Activated B cell treated with CpG ODN at 0.5 μM for 24 hours (primary cell): ENCODE measurements around the gene TMEM217. TPM values are rescaled to one million over a fixed set of nuclear protein-coding genes. Genes with fewer than 3 reads are reported as not detected.

Experiments used
- ATAC-seq: fragments of 200-7000 bp; cut with Tn5 transposase; one replicate; pipeline ENCODE4 v1.10.0; 2021; ENCODE audit warnings: low read depth, mild to moderate bottlenecking, moderate library complexity
- CTCF ChIA-PET: fragments of 350-600 bp; sonication (Branson Sonifier 250); formaldehyde crosslinking; loops from one replicate; lab custom pipeline; 2021; ENCODE audit warnings: antibody characterized with exemption; lab: Charles Lee
- POLR2A ChIA-PET: fragments of 350-600 bp; sonication (Branson Sonifier 250); formaldehyde crosslinking; loops from one replicate; lab custom pipeline; 2021; ENCODE audit warnings: antibody characterized with exemption; lab: Charles Lee
- DNase-seq: peaks from one replicate; pipeline ENCODE4 v3.0.0; 2022
- H3K27ac Mint-ChIP-seq: one replicate; pipeline ENCODE4 v1.8.0; 2020; ENCODE audit warnings: mixed read lengths
- H3K27me3 Mint-ChIP-seq: one replicate; pipeline ENCODE4 v1.8.0; 2021; ENCODE audit warnings: mixed read lengths
- H3K36me3 Mint-ChIP-seq: one replicate; pipeline ENCODE4 v1.8.0; 2021; ENCODE audit warnings: low read depth, mixed read lengths
- H3K4me1 Mint-ChIP-seq: one replicate; pipeline ENCODE4 v1.8.0; 2021; ENCODE audit warnings: mixed read lengths
- H3K4me3 Mint-ChIP-seq: one replicate; pipeline ENCODE4 v1.8.0; 2020; ENCODE audit warnings: mild to moderate bottlenecking, mixed read lengths
- H3K9me3 Mint-ChIP-seq: one replicate; pipeline ENCODE4 v1.8.0; 2020; ENCODE audit warnings: mixed read lengths
- intact Hi-C: fragments of 100-400 bp; cut with micrococcal nuclease; formaldehyde crosslinking; loops from one replicate; pipeline ENCODE4 v1.15.1; 2024
- total RNA-seq: library from RNA; stranded (reverse); gene quantifications from 2 replicates; pipeline ENCODE4 v1.2.3, GENCODE V29; 2022
- TF ChIP-seq, protein P1 (sequence below): fragments of 200-600 bp; IDR thresholded peaks from one replicate; pipeline ENCODE4 v1.8.0; 2022; ENCODE audit warnings: antibody characterized with exemption, mild to moderate bottlenecking

The TMEM217 gene
- total RNA-seq, 1 donor from 2014 or later, result 1.0 TPM

DNA sequence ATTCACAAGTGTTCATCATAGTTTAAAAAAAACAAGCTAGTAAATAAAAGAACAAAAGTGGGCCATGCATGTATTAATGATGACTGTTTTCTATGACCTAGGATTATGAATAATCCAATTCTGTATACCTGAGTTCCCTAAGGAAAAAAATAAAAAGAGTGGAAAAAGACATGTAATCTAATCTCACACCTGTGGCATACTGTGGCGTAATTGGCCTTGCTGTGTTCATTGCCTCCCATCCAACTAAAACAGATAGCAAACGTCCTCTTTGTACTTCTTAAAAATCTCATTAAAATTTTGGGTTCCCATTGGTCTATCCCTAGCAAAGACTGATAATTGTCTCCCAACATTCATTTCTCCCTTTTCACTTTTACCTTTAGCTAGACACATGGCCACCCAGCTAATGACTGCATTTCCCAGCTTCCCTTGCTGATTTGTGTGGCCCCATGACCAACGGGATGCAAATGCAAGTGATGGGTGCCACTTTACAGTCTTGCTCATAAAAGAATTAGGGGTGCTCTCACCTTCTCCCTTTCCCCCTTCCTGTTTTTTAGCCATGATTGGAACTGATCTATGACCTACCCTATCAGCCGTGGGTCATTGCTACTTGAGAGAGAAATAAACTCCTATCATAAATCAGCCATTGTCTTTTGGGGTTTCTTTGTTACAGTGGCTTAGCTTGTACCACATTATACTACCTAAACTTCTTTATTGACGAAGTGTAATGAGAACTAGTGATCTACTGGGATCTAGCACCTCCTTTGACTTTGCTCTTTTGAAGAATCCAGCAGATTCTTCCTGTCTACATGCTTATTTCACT is 32.4 kb downstream of the TMEM217 start:
- no peaks in the 10 kb centered on the region for H3K9me3 Mint-ChIP-seq
- no peak for ATAC-seq
- intact Hi-C loops, result no loop called here
- TF ChIP-seq, protein P1, sequence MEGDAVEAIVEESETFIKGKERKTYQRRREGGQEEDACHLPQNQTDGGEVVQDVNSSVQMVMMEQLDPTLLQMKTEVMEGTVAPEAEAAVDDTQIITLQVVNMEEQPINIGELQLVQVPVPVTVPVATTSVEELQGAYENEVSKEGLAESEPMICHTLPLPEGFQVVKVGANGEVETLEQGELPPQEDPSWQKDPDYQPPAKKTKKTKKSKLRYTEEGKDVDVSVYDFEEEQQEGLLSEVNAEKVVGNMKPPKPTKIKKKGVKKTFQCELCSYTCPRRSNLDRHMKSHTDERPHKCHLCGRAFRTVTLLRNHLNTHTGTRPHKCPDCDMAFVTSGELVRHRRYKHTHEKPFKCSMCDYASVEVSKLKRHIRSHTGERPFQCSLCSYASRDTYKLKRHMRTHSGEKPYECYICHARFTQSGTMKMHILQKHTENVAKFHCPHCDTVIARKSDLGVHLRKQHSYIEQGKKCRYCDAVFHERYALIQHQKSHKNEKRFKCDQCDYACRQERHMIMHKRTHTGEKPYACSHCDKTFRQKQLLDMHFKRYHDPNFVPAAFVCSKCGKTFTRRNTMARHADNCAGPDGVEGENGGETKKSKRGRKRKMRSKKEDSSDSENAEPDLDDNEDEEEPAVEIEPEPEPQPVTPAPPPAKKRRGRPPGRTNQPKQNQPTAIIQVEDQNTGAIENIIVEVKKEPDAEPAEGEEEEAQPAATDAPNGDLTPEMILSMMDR, result no peak
- no peak overlapping the region for H3K27ac Mint-ChIP-seq
- peaks cover 10% of the 10 kb centered on the region for H3K4me1 Mint-ChIP-seq
- no peaks in the 10 kb centered on the region for H3K27me3 Mint-ChIP-seq
- H3K36me3 Mint-ChIP-seq, result no peaks in the 10 kb centered on the region
- ChIA-PET POLR2A (interaction anchor here (0.6 kb wide), 1 partner anchor 56 kb away, joined by 5 read pairs; the partner anchor contains the start of gene PIM1), CTCF (no interaction called here)
- no peak overlapping the region for H3K4me3 Mint-ChIP-seq
- no peak for DNase-seq

DNA sequence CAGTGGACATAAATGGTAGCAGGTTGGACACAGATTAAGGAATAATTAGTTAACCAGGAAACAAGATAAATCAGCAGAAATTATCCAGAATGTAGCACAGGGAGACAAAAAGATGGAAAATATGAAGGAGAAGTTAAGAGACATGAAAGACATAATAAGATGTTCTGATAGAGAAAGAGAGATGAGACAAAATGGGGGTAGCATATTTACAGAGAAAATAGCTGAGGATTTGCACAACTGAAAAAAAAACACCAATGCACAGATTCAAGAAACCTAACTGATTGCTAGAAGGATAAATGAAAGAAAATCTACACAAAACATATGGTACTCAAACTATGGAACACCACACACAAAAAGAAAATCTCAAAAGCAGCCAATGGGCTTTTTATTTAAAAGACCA is 35.0 kb downstream of the TMEM217 start:
- TF ChIP-seq, protein P1, result no peak
- Mint-ChIP-seq H3K36me3 (no peaks in the 10 kb centered on the region), H3K4me3 (peak overlapping the region; percentile 82), H3K4me1 (peaks cover 10% of the 10 kb centered on the region), H3K9me3 (no peaks in the 10 kb centered on the region), H3K27ac (no peak overlapping the region), H3K27me3 (no peaks in the 10 kb centered on the region)
- no peak for DNase-seq
- ChIA-PET POLR2A (no interaction called here), CTCF (interaction anchor here (1.0 kb wide), 1 partner anchor 11 kb away, joined by 4 read pairs; no protein-coding TSS in a partner anchor)
- intact Hi-C loops, result loop anchor here (2.0 kb wide), 1 partner anchor 34 kb away; the partner anchor contains the start of gene TBC1D22B
- ATAC-seq, result no peak

DNA sequence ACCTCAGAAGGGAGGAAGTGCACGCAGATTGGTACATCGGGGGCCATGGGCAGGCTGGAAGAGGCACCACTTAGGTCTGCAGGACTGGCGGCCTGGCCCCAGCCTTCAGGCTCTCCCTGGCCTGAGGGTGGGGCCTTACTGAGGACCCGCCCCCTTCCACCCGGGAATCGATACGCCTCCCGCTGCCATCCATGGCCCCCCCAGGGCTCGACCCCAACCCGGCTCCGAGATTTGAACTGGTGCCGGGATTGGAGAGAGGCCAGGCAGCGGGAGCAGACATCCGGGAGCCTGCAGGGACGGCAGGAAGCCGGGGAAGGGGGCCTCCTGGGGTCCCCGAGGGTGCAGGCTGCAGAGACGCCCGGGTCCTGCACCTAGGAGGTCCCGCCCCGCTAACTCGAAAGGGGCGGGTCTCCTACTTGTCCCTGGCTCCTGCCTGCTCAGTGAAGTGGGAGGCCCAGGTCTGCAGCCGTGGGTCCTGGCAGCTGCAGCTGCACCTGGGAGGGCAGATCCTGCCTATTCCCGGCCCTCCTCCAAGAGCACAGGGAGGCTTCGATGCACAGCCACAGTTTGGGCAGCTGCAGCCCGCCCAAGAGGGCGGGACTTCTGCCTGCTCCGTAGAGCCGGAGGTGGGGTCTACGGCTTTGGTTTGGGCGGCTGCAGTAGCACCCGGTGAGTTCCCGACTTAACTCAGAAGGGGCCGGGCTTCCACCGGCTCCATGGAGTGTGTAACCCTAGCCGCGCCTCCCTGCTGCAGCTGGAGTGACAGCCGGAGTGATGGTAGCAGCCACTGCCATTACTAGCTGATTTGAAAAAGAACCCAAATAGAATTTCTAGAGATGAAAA is 35.6 kb downstream of the TMEM217 start:
- H3K27ac Mint-ChIP-seq, result no peak overlapping the region

DNA sequence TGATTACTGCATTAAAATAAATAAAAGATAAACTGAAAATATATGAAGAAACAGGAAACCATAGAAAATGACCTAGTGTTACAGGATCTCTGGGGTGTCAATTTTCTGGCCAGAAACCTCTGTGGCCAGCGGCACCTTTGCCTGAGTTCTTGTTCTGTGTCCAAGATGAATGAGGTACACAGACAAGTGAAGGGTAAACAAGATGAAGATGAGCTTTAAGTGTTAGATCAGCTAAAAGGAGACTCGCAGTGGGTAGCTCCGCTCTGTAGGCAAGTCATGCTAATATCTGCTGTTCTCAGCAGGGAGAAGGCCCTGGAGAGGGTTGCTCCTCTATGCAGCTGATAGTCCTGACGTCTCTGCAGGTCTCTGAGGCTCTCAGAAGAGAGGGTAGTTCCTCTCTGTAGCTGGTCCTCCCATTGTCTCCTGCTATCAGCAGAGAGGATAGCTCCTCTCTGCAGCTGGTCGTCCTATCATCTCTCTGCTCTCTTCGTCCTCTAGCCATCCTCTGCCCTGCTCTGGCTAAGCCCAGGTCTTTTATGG is 36.3 kb downstream of the TMEM217 start:
- Mint-ChIP-seq H3K27me3 (no peaks in the 10 kb centered on the region), H3K4me3 (peak overlapping the region; percentile 82), H3K4me1 (peaks cover 10% of the 10 kb centered on the region), H3K9me3 (no peaks in the 10 kb centered on the region), H3K36me3 (no peaks in the 10 kb centered on the region), H3K27ac (no peak overlapping the region)
- intact Hi-C loops, result loop anchor here (2.0 kb wide), 1 partner anchor 35 kb away; the partner anchor contains the start of gene TBC1D22B
- ATAC-seq (no peak), DNase-seq (no peak)
- ChIA-PET POLR2A (no interaction called here), CTCF (interaction anchor here (0.8 to 1.7 kb wide), 3 partner anchors 45 to 204 kb away, joined by 3 to 4 read pairs (median 3); no protein-coding TSS in a partner anchor)
- TF ChIP-seq, protein P1, result no peak

More for the DNA sequence above, 35.6 kb downstream of the TMEM217 start:
- peaks cover 10% of the 10 kb centered on the region for H3K4me1 Mint-ChIP-seq
- intact Hi-C loops, result loop anchor here (2.0 kb wide), 1 partner anchor 34 kb away; the partner anchor contains the start of gene TBC1D22B
- ChIA-PET CTCF (interaction anchor here (0.8 to 1.7 kb wide), 4 partner anchors 10 to 205 kb away, joined by 3 to 4 read pairs (median 4); no protein-coding TSS in a partner anchor), POLR2A (no interaction called here)
- peak overlapping the region; percentile 82 for H3K4me3 Mint-ChIP-seq
- TF ChIP-seq, protein P1, result no peak
- ATAC-seq (peak; percentile 94), DNase-seq (peak; percentile 61)
- no peaks in the 10 kb centered on the region for H3K9me3 Mint-ChIP-seq
- no peaks in the 10 kb centered on the region for H3K36me3 Mint-ChIP-seq
- H3K27me3 Mint-ChIP-seq, result no peaks in the 10 kb centered on the region
